NB4 (cell line): ENCODE results near the gene GSTK1.

Source experiments
- DNase-seq: peaks from one replicate; pipeline ENCODE4 v3.0.0; 2010; ENCODE audit warnings: low read depth
- H3K4me3 ChIP-seq: one replicate; pipeline ENCODE4 v1.5.1; 2011; ENCODE audit warnings: mild to moderate bottlenecking, low read depth, low read length, moderate library complexity
- CTCF ChIP-seq: IDR thresholded peaks from one replicate; pipeline ENCODE4 v1.5.1; 2012; ENCODE audit warnings: low read depth, low read length
- MAX ChIP-seq: IDR thresholded peaks from 2 replicates; pipeline ENCODE4 v1.6.1; 2011; ENCODE audit warnings: low read depth, low read length
- MYC ChIP-seq: IDR thresholded peaks from 2 replicates; pipeline ENCODE4 v1.6.1; 2011; ENCODE audit warnings: low read depth, low read length
- POLR2A ChIP-seq: IDR thresholded peaks from 2 replicates; pipeline ENCODE4 v1.6.1; 2011; ENCODE audit warnings: mild to moderate bottlenecking; ENCODE audit not compliant: insufficient read length; ENCODE audit errors: extremely low read depth

GSTK1 gene

GRCh38 chr7:143217806-143218205 is 45.4 kb upstream of the GSTK1 start:
- no peak for DNase-seq
- TF ChIP-seq CTCF (no peak), MYC (no peak), POLR2A (no peak), MAX (no peak)
- no peak overlapping the region for H3K4me3 ChIP-seq

GRCh38 chr7:143221286-143221685 is 42.0 kb upstream of the GSTK1 start:
- no peak for TF ChIP-seq CTCF
- no peak for TF ChIP-seq MAX
- TF ChIP-seq POLR2A = no peak
- no peak for TF ChIP-seq MYC

GRCh38 chr7:143221737-143222136 is 41.5 kb upstream of the GSTK1 start, which contains the start of gene TAS2R40:
Gene TAS2R40 (plus strand): TSS chr7:143222037. CDS start chr7:143222079, 42 bp downstream.
- TF ChIP-seq MYC (no peak), CTCF (no peak), MAX (no peak), POLR2A (no peak)
- DNase-seq = no peak
- H3K4me3 ChIP-seq = no peak within 1 kb of the TSS

More at GRCh38 chr7:143221286-143221685, 42.0 kb upstream of the GSTK1 start:
- no peak overlapping the region for H3K4me3 ChIP-seq
- no peak for DNase-seq

GRCh38 chr7:143222782-143223181 is 40.5 kb upstream of the GSTK1 start:
- H3K4me3 ChIP-seq = no peak overlapping the region
- TF ChIP-seq MAX = no peak
- no peak for TF ChIP-seq MYC
- TF ChIP-seq POLR2A = no peak
- TF ChIP-seq CTCF = no peak
- peak; percentile 52 for DNase-seq

- TF ChIP-seq POLR2A = no peak
- no peak for TF ChIP-seq MYC
- TF ChIP-seq CTCF = no peak
- no peak for TF ChIP-seq MAX
- DNase-seq = no peak
- no peak overlapping the region for H3K4me3 ChIP-seq
These were observed 39.5 kb upstream of the GSTK1 start for GRCh38 chr7:143223784-143224183.

- no peak for DNase-seq
- H3K4me3 ChIP-seq = no peak overlapping the region
- TF ChIP-seq MYC (no peak), MAX (no peak), CTCF (no peak), POLR2A (no peak)
These were observed 38.2 kb upstream of the GSTK1 start for GRCh38 chr7:143225047-143225446.
